GM13977 (cell line): ENCODE measurements around the gene MOGAT3.

ENCODE experiments used
- DNase-seq: peaks from one replicate; pipeline ENCODE4 v3.0.0; 2012; ENCODE audit warnings: low spot score
- CTCF ChIP-seq: IDR thresholded peaks from 2 replicates; pipeline ENCODE4 v1.5.1; 2012; ENCODE audit warnings: mild to moderate bottlenecking, control low read depth; ENCODE audit not compliant: insufficient read depth; ENCODE audit errors: extremely low read depth, missing control alignments
- in situ Hi-C: fragments of 300-500 bp; cut with MboI; formaldehyde crosslinking; loops from one replicate; pipeline ENCODE4 v1.12.0; 2022; ENCODE audit warnings: low sequenced_read_pairs, low pct_unique_long_range_greater_than_20kb, mixed read lengths, inconsistent platforms; ENCODE audit not compliant: unreplicated experiment

The MOGAT3 gene

GRCh38 chr7:101232141-101232850 is 31.5 kb upstream of the MOGAT3 start:
- in situ Hi-C loops, result no loop called here
- TF ChIP-seq CTCF, result no peak
- no peak for DNase-seq

GRCh38 chr7:101231644-101232043 is 30.8 kb upstream of the MOGAT3 start:
- TF ChIP-seq CTCF, result no peak
- in situ Hi-C loops, result no loop called here
- no peak for DNase-seq

GRCh38 chr7:101226721-101227120 is 25.9 kb upstream of the MOGAT3 start:
- in situ Hi-C loops, result no loop called here
- DNase-seq, result no peak
- no peak for TF ChIP-seq CTCF

- DNase-seq, result no peak
- TF ChIP-seq CTCF, result no peak
- in situ Hi-C loops, result no loop called here
Measured at GRCh38 chr7:101225650-101226049, 24.8 kb upstream of the MOGAT3 start.

- DNase-seq, result no peak
- no peak for TF ChIP-seq CTCF
- in situ Hi-C loops, result no loop called here
Measured at GRCh38 chr7:101223528-101223927, 22.7 kb upstream of the MOGAT3 start.

GRCh38 chr7:101222275-101222830 is 21.5 kb upstream of the MOGAT3 start:
- TF ChIP-seq CTCF, result no peak
- in situ Hi-C loops, result no loop called here
- no peak for DNase-seq
